ENCODE data around the gene ELMO3. TPM values are rescaled to one million over a fixed set of nuclear protein-coding genes. Genes with fewer than 3 reads are reported as not detected.

ELMO3 gene
- total and polyA plus RNA-seq, 2 of the 13 experiments (the other 11 are each of a cell fraction or from before 2014, with no cell fraction given), result 2.6 to 4.0 TPM

GRCh38 chr16:67149276-67150046 lies 49.5 kb upstream of the ELMO3 start (continued):
- TF ChIP-seq, protein P1, sequence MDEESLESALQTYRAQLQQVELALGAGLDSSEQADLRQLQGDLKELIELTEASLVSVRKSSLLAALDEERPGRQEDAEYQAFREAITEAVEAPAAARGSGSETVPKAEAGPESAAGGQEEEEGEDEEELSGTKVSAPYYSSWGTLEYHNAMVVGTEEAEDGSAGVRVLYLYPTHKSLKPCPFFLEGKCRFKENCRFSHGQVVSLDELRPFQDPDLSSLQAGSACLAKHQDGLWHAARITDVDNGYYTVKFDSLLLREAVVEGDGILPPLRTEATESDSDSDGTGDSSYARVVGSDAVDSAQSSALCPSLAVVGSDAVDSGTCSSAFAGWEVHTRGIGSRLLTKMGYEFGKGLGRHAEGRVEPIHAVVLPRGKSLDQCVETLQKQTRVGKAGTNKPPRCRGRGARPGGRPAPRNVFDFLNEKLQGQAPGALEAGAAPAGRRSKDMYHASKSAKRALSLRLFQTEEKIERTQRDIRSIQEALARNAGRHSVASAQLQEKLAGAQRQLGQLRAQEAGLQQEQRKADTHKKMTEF (CRISPR knock-in tag; IDR thresholded peaks at IDR 0.05), result no peak
- TF ChIP-seq SSRP1 (CRISPR knock-in tag; IDR thresholded peaks at IDR 0.05) (peak; percentile 78; the same call in 1 of the 2 replicates), MLX (CRISPR knock-in tag; IDR thresholded peaks at IDR 0.05) (no peak), ZNF234 (CRISPR knock-in tag; conservative IDR thresholded peaks at IDR 0.05) (peak; percentile 44; the same call in 1 of the 2 replicates), CTCF (CRISPR knock-in tag; IDR thresholded peaks at IDR 0.05) (0 out of 2 replicates have a peak, but pooled peaks have one; percentile 4), ZNF230 (CRISPR knock-in tag; IDR thresholded peaks at IDR 0.05) (no peak), TEAD2 (CRISPR knock-in tag; IDR thresholded peaks at IDR 0.05) (0 out of 2 replicates have a peak, but pooled peaks have one; percentile 17), POLR2G (IDR thresholded peaks at IDR 0.05; ENCODE audit: low read depth, low read length) (peak; percentile 71), ZNF18 (CRISPR knock-in tag; IDR thresholded peaks at IDR 0.05; ENCODE audit: insufficient replicate concordance) (no peak), ZNF468 (CRISPR knock-in tag; IDR thresholded peaks at IDR 0.05) (no peak), AKAP8 (CRISPR knock-in tag; IDR thresholded peaks at IDR 0.05) (peak; percentile 68; the same call in 1 of the 2 replicates)
- TF ChIP-seq, protein P2, sequence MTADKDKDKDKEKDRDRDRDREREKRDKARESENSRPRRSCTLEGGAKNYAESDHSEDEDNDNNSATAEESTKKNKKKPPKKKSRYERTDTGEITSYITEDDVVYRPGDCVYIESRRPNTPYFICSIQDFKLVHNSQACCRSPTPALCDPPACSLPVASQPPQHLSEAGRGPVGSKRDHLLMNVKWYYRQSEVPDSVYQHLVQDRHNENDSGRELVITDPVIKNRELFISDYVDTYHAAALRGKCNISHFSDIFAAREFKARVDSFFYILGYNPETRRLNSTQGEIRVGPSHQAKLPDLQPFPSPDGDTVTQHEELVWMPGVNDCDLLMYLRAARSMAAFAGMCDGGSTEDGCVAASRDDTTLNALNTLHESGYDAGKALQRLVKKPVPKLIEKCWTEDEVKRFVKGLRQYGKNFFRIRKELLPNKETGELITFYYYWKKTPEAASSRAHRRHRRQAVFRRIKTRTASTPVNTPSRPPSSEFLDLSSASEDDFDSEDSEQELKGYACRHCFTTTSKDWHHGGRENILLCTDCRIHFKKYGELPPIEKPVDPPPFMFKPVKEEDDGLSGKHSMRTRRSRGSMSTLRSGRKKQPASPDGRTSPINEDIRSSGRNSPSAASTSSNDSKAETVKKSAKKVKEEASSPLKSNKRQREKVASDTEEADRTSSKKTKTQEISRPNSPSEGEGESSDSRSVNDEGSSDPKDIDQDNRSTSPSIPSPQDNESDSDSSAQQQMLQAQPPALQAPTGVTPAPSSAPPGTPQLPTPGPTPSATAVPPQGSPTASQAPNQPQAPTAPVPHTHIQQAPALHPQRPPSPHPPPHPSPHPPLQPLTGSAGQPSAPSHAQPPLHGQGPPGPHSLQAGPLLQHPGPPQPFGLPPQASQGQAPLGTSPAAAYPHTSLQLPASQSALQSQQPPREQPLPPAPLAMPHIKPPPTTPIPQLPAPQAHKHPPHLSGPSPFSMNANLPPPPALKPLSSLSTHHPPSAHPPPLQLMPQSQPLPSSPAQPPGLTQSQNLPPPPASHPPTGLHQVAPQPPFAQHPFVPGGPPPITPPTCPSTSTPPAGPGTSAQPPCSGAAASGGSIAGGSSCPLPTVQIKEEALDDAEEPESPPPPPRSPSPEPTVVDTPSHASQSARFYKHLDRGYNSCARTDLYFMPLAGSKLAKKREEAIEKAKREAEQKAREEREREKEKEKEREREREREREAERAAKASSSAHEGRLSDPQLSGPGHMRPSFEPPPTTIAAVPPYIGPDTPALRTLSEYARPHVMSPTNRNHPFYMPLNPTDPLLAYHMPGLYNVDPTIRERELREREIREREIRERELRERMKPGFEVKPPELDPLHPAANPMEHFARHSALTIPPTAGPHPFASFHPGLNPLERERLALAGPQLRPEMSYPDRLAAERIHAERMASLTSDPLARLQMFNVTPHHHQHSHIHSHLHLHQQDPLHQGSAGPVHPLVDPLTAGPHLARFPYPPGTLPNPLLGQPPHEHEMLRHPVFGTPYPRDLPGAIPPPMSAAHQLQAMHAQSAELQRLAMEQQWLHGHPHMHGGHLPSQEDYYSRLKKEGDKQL (CRISPR knock-in tag; IDR thresholded peaks at IDR 0.05; ENCODE audit: low read depth), result no peak
- TF ChIP-seq, protein P3, sequence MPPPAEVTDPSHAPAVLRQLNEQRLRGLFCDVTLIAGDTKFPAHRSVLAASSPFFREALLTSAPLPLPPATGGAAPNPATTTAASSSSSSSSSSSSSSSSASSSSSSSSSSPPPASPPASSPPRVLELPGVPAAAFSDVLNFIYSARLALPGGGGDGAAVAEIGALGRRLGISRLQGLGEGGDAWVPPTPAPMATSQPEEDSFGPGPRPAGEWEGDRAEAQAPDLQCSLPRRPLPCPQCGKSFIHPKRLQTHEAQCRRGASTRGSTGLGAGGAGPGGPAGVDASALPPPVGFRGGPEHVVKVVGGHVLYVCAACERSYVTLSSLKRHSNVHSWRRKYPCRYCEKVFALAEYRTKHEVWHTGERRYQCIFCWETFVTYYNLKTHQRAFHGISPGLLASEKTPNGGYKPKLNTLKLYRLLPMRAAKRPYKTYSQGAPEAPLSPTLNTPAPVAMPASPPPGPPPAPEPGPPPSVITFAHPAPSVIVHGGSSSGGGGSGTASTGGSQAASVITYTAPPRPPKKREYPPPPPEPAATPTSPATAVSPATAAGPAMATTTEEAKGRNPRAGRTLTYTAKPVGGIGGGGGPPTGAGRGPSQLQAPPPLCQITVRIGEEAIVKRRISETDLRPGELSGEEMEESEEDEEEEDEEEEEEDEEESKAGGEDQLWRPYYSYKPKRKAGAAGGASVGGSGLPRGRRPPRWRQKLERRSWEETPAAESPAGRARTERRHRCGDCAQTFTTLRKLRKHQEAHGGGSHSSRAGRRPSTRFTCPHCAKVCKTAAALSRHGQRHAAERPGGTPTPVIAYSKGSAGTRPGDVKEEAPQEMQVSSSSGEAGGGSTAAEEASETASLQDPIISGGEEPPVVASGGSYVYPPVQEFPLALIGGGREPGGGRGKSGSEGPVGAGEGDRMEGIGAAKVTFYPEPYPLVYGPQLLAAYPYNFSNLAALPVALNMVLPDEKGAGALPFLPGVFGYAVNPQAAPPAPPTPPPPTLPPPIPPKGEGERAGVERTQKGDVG (CRISPR knock-in tag; IDR thresholded peaks at IDR 0.05; ENCODE audit: borderline replicate concordance), result peak; percentile 82; the same call in 1 of the 2 replicates

All from HepG2 (cell line).